Stimulated activated CD4-positive, alpha-beta T cell treated with anti-CD3 and anti-CD28 coated beads, Interleukin-12 subunit alpha, Interleukin-12 subunit beta, amount 100 ng/mL, for 24 hours (primary cell): ENCODE data around the gene TRMT44.

Experiments
- DNase-seq, 2 experiments: peaks; one replicate each; pipeline ENCODE4 v3.0.0-alpha.2; 2020; ENCODE audit warnings: low read depth in 2 of 2

Gene TRMT44

GRCh38 chr4:8435656-8436121, 4.9 kb upstream of the TRMT44 start:
- peak in 1 of 2 experiments; percentile 4 for DNase-seq

GRCh38 chr4:8437281-8437680, 3.3 kb upstream of the TRMT44 start:
- DNase-seq: no peak

DNA sequence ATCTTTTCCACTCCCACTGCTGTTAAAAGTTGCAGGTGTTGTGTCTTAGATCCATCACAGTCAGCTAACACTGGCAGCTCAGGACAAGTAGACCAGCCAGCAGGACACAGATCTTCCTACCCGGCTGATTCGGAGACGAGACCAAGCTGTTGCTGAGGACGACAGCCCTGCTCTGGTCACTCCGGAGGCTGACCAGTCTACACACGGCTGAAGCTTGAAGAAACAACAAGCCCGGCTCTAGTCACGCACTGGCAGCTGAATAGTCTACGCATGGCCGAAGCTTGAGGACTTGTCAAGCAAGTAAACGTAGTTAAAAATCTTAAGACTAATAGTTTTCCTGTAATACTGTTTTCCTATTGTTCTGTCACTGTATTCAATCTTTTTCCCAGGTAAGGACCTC, 1.8 kb upstream of the TRMT44 start:
- no peak for DNase-seq

DNA sequence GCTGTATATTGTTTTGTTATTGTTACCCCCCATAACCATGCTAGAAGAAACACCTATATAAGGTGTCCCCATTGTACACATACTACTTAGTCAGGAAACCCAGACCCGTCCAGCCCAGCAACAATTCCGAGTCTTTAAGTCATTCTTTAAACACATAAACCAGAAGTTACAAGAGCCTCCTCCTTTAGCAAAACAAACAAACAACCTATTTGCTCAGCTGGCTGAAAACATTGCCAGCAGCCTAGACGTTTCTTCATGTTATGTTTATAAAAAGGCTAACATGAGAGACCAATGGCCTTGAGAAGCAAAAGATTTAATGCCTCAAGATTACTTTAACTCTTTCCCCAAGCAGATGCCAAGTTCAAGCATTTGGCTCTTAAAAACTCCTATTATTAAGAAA, 1.4 kb upstream of the TRMT44 start:
- no peak for DNase-seq

DNA sequence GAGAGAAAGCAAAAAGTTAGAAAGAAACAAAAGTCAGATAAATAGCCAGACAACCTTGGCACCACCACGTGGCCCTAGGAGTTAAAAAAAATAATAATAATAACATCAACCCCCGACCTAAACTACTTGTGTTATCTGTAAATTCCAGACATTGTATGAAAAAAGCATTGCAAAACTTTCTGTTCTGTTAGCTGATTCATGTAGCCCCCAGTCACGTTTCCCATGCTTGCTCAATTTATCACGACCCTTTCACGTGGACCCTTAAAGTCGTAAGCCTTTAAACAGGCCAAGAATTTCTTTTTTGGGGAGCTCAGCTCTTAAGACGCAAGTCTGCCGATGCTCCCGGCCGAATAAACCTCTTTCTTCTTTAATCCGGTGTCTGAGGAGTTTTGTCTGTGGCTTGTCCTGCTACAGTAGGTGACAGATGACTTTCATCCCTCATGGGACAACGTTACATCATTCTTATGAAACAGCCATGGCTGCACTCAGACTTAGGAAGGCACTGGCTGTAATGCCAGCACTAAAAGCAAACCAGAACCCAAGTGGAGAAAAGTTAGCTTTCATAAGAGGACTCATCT, 574 bp upstream of the TRMT44 start:
- peak in 1 of 2 experiments; percentile 6 for DNase-seq

DNA sequence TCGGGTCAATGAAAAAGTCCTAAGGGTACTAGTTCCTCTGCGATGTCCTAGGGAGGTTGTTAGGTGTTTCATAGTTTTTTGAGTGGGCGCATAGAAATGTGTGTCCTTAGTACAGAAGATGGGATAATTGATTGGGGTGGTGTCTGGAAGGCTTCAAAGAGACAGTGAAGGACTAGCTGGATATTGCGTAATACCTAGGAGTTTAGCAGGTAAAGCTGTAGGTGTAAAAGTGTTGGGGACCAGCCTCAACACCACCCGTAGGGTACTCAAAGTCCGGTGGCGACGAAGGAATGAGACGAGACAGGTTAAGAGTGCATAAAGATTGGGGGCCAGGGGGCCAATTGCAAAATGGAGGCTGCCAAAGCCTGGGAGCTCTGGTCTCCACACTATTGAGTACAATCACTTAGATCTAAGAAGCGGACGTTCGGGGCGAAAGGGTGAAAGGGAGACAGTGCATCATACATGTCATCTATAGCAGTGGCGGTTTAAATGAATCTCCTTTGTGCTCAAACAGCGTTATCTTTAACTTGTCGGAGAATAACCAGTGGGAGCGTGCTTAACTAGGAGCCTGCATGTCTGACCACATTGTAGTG, 1.0 kb downstream of the TRMT44 start:
- DNase-seq: no peak

DNA sequence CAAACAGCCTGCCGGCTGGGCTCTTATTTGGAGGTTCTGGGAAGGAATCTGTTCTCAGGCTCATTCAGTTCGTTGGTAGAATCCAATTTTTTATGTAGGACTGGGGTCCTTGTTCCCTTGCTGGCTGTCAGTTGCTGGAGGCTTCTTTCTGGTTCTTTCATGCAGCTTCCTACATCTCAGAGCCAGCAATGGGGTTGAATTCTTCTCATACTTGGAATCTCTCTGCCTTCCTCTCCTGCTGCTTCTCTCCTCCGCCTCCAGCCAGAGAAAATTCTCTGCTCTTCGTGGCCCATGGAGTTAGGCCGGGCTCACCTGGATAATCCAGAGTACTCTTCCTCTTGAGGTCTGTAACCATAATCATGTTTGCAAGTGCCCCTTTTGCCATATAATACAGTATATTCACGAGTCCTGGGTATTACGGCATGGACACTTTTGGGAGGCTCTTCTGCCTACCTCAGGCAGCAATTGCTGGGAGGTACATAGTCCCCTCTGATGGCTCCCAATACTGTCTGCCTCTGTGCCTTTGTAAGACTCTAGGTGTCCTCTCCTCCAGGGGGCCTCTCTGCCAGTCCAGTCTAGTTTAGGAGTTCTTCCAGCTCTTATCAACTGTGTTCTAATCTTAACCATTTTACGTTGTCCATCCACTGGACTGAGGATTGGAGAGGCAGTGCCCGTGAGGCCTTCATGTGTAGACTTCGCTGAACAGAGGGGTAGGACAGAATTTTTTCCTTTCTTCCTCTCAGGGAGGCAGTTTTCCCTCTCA, 2.2 kb downstream of the TRMT44 start:
- no peak for DNase-seq

- DNase-seq: no peak
Measured at GRCh38 chr4:8443801-8444200, 3.2 kb downstream of the TRMT44 start.

DNA sequence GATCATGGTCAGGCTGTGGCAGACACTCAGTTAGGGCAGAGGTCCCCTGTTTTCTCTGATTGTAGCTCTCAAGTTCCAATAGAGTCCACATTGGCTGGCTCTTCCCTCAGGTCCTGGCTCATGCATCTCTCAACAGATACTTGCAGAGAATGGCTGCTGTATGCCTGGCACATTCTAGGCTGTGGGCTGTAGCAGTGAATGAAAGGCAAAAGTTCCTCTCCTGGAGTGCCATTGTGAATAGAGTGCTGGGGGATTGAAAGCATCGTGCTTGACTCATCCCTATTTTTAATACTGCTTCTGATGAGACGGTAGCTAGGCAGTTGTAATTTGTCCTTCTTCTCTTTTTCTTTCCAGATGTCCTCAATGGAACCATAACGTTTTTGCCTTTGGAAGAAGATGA, 5.5 kb downstream of the TRMT44 start:
- no peak for DNase-seq

GRCh38 chr4:8451440-8452182, 11.0 kb downstream of the TRMT44 start:
- DNase-seq: no peak

DNA sequence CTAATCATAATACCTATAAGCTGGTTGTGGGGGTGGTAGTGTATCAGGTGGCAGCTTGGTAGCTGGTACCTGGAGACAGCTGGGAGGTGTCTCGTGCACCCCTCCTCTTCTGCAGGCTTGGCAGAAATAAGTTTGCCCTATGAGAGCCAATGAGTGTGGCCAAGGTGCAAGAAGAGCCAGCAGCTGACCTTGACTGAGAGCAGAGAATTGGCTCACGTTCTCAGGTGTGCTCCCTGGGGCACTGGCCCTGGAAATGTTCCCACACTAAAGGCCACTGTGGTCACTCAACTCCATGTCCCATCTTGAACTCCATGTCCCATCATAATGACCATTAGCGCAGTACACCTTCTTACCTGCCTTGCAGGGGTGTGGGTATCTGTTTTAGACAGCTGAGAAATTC, 13.4 kb downstream of the TRMT44 start:
- no peak for DNase-seq

GRCh38 chr4:8457646-8458252, 17.2 kb downstream of the TRMT44 start:
- DNase-seq: no peak

GRCh38 chr4:8459867-8460445, 19.4 kb downstream of the TRMT44 start:
- no peak for DNase-seq

DNA sequence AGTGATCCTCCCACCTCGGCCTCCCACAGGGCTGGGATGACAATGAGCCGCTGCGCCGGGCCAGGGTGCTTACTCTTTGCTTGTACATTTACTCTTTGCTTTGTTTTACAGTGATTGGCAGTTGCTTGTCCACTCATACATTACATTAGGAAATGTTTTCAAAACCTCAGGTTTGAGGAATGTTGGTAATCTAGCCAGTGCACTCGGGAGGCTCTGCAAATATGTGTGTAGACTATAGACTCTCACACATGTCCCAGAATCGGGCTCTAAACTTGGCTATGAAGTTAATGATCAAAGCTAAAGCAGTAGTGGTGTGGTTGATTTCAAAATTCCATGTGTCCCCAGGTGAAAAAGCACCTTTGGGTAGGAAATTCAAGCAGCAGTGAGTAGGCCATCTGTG, 20.5 kb downstream of the TRMT44 start:
- no peak for DNase-seq

GRCh38 chr4:8461616-8462015, 21.0 kb downstream of the TRMT44 start:
- DNase-seq: no peak

DNA sequence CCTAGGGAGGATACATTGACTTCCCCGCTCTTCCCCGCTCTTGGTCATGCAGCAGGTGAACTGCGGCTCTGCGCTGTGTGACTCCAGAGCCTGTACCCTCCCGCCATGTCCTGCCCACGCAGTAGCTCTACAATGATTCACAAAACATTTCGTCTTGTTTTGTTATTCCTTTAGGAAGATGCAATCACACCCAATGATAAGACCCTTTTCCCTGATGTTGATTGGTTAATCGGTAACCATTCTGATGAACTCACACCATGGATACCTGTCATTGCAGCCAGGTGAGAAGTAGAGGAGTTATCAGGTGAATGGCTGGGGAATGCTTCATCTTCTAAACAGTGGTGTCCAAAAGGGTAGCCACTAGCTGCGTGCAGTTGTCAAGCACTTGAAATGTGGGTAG, 23.2 kb downstream of the TRMT44 start:
- DNase-seq: no peak

- no peak for DNase-seq
Measured at GRCh38 chr4:8464381-8464780, 23.8 kb downstream of the TRMT44 start.

- no peak for DNase-seq
Measured at GRCh38 chr4:8465615-8466611, 25.3 kb downstream of the TRMT44 start.

- no peak for DNase-seq
Measured at GRCh38 chr4:8467016-8467415, 26.4 kb downstream of the TRMT44 start.

GRCh38 chr4:8468746-8469535, 28.4 kb downstream of the TRMT44 start:
- peak; percentile 17 to 41 for DNase-seq
